Fibroblast of the aortic adventitia (primary cell): Measurements from ENCODE around the gene HOXA9. TPM values are rescaled to one million over a fixed set of nuclear protein-coding genes. Genes with fewer than 3 reads are reported as not detected.

Experiments used
- DNase-seq: peaks from one replicate; pipeline ENCODE4 v3.0.0-alpha.2; 2010; ENCODE audit warnings: low read depth
- H3K4me3 ChIP-seq: 2 replicates; pipeline ENCODE4 v1.5.1; 2011; ENCODE audit warnings: low read depth, mild to moderate bottlenecking, control low read depth, low read length, moderate library complexity
- total RNA-seq: library from RNA; depleted of rRNA; stranded (reverse); fragments of >200 nt; gene quantifications from 2 replicates; pipeline ENCODE4 v1.2.3, GENCODE V29; 2012; ENCODE audit warnings: low replicate concordance
- TF ChIP-seq, protein P1 (sequence below): IDR thresholded peaks from 2 replicates; pipeline ENCODE4 v1.5.1; 2011; ENCODE audit warnings: mild to moderate bottlenecking, low read length, control low read depth, inconsistent platforms; ENCODE audit not compliant: insufficient read depth

HOXA9 gene
- total RNA-seq, 1 donor, result not detected

DNA sequence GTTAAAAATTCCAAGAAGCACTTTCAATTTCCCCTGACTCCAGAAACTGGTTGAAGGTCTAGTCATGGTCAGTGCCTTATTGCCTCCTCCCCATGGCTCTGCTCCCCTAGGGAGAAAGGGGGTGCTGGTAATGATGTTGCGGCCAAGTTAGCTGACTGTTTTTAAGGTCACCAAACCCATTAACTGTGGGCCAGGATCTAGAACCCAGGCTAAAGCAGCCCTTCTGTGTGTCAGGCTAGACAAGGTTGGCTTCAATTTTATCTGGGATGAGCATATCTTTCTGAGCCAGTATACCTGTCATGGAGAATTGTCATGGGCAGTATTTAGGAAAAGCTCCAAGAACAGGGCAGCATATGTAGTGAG lies 45.7 kb upstream of the HOXA9 start:
- TF ChIP-seq, protein P1, sequence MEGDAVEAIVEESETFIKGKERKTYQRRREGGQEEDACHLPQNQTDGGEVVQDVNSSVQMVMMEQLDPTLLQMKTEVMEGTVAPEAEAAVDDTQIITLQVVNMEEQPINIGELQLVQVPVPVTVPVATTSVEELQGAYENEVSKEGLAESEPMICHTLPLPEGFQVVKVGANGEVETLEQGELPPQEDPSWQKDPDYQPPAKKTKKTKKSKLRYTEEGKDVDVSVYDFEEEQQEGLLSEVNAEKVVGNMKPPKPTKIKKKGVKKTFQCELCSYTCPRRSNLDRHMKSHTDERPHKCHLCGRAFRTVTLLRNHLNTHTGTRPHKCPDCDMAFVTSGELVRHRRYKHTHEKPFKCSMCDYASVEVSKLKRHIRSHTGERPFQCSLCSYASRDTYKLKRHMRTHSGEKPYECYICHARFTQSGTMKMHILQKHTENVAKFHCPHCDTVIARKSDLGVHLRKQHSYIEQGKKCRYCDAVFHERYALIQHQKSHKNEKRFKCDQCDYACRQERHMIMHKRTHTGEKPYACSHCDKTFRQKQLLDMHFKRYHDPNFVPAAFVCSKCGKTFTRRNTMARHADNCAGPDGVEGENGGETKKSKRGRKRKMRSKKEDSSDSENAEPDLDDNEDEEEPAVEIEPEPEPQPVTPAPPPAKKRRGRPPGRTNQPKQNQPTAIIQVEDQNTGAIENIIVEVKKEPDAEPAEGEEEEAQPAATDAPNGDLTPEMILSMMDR, result no peak
- H3K4me3 ChIP-seq, result no peak overlapping the region
- DNase-seq, result no peak

DNA sequence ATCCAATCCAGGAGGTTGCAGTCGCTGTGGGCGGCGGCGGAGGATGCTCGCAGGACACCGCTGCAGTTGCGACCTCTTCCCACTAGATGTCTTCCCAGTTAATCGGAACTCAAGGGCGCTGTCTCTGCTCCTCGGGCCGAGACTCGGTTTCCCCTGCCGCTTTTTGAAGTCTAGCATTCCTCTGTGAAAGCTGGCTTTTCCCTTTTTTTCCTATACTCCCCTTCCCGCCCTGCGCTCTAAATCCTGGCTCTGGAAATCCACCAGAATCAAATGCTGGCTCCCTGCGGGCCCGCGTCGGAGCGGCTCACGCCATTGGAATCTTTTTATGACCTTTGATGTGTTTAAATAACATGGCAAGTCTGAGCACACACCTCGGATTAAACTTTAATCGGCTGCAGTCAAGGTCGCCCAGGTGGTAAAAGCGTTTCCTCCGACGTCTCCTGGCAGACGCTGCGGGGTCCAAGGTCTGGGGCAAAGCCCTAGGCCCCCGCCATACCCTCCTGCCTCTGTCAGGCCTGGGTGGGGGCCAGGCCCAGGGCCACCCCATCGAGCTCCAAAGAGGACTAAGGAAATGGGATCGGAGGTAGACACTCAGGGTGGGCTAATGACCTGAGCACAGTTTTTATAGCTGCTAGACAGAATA lies 45.2 kb upstream of the HOXA9 start:
- peak overlapping the region; percentile 44 for H3K4me3 ChIP-seq
- TF ChIP-seq, protein P1, result peak; percentile 88
- DNase-seq, result peak; percentile 45

DNA sequence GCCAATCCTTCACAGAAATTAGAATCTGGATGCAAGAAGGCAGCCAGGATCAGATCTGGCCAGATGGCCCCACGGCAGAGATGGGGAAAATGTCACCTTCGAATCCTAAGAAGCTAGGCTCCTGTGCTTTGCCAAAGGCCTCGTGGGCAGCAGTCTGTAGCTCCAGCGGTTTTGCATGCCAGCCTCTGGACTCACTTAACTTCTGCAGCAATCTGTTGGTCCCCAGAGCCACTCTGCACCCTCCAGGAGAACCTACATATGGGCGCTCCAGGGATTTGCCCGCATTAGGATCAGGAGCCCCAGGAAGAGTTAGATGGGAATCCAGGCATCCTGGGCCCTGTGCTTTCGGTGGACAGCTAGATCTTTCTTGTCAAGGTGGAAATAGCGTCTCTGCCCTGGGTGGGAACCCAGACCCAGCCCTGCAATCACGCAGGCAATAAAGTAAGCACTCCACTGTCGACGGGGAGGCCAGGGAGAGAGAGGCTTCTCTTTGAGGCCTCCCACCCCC lies 44.6 kb upstream of the HOXA9 start:
- TF ChIP-seq, protein P1, result no peak
- H3K4me3 ChIP-seq, result no peak overlapping the region
- DNase-seq, result no peak

DNA sequence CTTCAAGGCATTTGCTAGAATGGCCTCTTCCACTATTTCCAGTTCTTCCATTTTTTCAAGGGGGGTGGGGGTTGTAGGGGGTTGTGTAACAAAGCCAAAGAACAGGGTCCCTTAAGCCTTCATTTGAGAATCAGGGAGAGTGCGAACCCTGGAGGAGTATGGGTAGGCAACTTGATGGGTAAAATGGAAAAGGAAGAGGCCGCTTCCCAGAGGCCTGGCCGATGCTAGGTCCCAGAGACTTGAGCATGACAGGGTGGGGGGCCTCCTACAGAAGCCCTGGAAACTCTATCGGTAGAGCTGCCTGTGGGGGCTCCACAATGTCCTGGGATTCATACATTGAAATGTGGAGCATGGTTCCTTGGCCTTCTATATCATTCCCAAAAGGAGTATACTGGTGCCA lies 43.7 kb upstream of the HOXA9 start:
- TF ChIP-seq, protein P1, result no peak
- H3K4me3 ChIP-seq, result no peak overlapping the region
- no peak for DNase-seq

DNA sequence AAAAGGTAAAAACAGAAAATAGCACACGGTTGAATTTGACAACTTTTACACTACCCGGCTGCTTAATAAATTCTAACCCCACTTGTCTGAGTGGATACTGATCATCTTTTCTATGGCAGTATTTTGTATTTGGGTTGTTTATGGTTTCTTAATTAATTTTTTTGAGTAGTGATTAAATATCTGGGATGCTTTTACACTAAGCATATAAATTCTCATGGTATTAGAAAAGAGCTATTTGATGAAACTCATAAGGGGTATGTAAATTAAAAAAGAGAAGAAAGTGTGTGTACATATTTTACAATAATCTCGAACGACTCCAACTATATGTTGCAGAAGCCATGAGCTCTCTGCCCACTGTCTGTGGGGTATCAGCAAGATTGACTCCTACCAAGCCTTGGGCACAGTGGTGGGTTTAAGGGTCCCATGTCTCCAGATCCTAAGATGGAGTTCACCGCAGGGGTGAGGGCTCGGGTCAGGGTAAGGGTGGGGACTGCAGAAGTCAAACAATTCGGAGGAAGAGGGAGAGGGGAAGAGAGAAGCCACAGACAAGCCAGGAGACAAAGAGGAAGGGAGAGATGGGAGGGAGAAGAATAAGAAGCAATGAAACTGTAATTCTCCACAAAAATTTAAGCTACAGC lies 42.1 kb upstream of the HOXA9 start:
- DNase-seq, result no peak
- TF ChIP-seq, protein P1, result no peak
- no peak overlapping the region for H3K4me3 ChIP-seq

DNA sequence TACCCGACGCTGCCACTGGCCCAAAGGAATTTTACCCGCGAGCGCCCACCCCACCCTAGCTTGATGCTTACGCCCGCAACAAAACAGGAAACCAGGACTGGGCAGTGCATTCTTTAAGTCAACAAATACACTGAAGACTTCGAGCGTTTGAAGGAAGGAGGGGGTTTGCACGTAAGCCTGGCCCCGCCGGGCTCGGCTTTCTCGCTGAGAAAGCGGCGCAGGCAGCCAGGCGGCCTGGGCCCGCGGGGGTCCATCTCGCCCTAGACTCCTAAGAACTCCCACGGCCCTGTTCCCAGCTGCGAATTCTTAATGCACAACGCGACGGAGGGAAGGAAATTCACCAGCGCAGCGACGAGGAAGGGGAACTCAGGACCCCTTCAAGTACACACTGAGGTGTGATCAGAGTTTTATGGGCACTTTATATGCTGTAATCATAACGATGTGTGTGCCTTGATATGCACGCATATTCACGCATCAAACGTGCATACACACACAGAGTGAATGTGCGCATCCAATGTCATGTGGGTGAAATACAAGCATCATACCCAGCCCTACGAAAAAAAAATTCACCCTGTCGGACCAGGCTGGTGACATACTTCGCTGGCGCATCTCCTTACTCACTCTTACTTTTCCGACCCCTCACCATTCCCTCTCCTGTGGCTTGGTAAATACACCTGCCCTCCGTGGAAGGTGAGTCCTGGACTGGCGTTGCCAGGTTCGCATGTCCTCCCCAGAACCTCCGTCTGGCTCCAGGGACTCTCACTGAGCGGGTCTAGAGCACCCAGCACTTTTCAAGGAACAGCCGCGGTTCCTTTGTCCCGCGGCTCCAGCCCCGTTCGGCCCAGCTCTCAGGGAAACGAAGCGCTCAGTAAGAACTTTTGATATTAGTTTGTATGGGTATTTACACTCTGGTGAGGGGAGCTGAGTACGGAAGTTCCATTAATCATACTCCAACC lies 40.3 kb upstream of the HOXA9 start:
- DNase-seq, result no peak
- TF ChIP-seq, protein P1, result no peak
- H3K4me3 ChIP-seq, result no peak overlapping the region
